Measurements from ENCODE around the gene IGSF21.

IGSF21 gene

DNA sequence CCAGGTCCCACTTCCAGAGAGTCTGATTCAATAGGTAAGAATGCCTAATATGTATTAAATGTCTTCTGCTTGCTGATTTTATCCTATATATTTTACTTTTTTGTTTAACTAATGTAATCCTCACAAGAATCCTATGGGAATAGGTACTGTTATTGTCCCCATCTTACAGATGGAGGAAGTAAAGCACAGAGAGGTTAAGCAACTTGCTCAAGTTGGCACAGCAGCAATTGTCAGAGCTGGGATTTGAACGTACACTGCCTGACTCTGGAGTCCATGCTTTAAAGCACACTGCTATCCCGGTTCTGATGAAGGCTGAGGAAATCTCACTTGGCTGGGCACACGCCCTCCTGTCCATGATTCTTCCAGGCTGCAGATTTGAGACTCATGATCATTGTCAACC lies 62.8 kb downstream of the IGSF21 start:
- no peak overlapping the region for H3K4me3 ChIP-seq (ENCODE audit: low read length)
- DNase-seq (ENCODE audit: low read depth): no peak
- TF ChIP-seq, protein P1, sequence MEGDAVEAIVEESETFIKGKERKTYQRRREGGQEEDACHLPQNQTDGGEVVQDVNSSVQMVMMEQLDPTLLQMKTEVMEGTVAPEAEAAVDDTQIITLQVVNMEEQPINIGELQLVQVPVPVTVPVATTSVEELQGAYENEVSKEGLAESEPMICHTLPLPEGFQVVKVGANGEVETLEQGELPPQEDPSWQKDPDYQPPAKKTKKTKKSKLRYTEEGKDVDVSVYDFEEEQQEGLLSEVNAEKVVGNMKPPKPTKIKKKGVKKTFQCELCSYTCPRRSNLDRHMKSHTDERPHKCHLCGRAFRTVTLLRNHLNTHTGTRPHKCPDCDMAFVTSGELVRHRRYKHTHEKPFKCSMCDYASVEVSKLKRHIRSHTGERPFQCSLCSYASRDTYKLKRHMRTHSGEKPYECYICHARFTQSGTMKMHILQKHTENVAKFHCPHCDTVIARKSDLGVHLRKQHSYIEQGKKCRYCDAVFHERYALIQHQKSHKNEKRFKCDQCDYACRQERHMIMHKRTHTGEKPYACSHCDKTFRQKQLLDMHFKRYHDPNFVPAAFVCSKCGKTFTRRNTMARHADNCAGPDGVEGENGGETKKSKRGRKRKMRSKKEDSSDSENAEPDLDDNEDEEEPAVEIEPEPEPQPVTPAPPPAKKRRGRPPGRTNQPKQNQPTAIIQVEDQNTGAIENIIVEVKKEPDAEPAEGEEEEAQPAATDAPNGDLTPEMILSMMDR (IDR thresholded peaks at IDR 0.05; ENCODE audit: insufficient read depth, low read depth, low read length, missing control alignments): no peak

DNA sequence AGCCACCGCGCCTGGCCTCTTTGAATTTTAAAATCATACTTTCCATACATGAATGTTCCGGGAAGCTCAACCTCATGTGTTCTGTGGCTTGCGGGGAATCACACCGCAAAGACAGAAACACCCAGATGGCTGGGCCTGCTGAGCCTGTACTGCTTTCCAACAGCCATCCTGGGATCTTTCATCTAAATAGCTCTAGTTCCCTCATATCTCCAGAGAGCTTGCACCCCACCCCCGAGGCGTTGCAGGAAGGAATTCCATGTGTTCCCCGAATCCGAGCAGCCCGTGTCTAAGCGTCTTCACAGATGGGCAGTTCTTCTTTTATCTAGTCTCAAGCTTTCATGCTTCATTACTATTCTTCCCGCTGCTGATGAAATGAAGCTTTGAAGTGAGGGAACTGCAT lies 66.4 kb downstream of the IGSF21 start:
- DNase-seq (ENCODE audit: low read depth): no peak

DNA sequence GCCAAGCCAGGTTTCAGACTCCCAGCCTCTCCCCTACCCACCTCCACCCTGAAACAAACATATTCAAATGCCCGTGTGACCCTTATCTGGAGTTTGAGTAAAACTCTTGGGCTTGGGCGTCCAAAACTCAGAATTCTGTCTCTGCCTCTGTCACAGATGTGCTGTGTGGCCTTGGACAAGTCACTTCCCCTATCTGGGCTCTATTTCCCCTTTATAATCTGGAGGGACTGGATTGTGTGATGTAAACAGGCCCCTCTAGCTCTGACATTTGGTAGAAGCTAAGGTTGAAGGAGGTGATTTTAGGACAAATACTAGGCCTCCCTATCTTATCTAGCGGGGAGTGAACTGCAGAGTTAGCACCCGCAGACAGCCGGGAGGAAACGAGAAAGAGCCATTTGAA lies 67.5 kb downstream of the IGSF21 start:
- H3K4me3 ChIP-seq (ENCODE audit: low read length): no peak overlapping the region
- TF ChIP-seq, protein P1 (IDR thresholded peaks at IDR 0.05; ENCODE audit: insufficient read depth, low read depth, low read length, missing control alignments): no peak
- DNase-seq (ENCODE audit: low read depth): no peak

More for the DNA sequence above, 66.4 kb downstream of the IGSF21 start:
- H3K4me3 ChIP-seq (ENCODE audit: low read length): no peak overlapping the region
- TF ChIP-seq, protein P1 (IDR thresholded peaks at IDR 0.05; ENCODE audit: insufficient read depth, low read depth, low read length, missing control alignments): no peak

DNA sequence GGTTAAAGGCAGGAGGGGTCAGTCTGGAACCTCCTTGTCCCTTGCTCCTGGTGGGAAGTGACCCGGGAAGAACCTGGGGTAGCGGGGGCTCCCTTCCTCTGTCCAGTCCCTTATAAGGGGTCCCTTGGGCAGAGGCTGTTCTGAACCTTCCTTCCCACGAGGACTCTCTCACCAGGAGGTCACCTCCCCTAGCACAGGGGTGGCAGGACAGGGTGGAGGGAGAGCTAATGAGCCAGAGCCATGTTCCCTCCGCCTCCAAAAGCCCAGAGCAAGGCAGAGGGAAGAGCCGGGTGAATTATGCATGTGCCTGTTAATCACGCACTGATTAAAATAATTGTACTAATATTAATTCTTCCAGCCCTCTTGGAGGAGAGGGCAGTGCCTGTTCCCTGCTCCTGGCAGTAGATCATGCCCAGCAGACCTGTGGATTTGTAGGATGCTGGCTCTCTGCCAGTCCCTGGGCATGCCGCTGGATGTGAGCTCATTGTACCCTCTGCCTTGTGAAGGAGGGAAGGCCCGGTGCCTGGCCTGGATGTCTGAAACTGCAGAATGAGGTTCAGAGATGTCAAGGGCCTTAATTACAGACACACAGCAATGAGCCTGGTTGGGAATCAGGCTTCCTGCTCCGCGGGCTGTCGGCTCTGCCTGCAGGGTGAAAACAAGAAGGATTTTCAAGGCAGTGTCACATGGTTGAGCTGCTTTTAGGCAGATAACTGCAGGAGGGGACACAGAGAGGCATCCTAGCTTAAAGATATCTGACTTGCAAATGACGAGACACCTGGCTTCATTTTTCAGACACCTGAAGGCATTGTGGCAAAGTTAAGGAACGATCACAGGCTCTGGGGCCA lies 68.2 kb downstream of the IGSF21 start:
- no peak overlapping the region for H3K4me3 ChIP-seq (ENCODE audit: low read length)
- TF ChIP-seq, protein P1 (IDR thresholded peaks at IDR 0.05; ENCODE audit: insufficient read depth, low read depth, low read length, missing control alignments): no peak
- no peak for DNase-seq (ENCODE audit: low read depth)

DNA sequence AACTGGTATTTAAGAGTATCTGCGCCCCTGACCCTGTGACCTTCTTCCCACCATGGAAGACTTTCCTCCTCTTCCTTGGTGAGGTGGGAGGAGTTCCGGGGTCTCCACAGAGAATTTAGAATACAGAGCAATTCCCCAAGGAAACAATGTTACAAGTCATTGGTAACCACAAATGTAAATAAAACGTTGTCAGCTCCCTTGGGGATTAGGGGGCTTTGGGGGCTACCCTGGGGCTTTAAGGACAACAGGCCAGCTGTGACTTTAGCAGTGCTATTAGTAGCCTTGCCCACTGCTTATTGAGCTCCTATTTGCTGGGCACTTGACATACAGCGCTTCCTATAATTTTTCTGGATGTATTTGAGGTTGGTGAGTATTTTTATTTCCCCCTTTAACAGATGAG lies 69.0 kb downstream of the IGSF21 start:
- TF ChIP-seq, protein P1 (IDR thresholded peaks at IDR 0.05; ENCODE audit: insufficient read depth, low read depth, low read length, missing control alignments): no peak
- no peak for DNase-seq (ENCODE audit: low read depth)
- H3K4me3 ChIP-seq (ENCODE audit: low read length): no peak overlapping the region

DNA sequence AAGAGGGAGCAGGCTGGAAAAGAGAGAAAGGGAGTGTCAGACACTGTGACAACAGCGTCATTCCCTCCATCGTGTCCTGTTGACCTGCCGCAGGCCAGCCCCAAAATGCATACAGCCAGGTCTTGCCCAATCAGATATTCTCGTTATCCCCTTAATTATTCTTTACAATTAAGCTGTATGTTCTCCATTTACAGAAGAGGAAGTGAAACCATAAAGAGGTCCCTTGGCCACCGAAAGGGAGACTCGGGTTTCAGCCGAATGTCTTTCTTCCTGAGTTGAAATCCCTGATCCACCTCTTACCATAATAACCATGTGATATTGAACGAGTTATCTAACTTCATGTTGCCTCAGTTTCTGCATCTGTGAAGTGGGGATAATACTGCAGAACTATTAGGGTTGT lies 70.5 kb downstream of the IGSF21 start:
- DNase-seq (ENCODE audit: low read depth): no peak

More for the DNA sequence above, 70.5 kb downstream of the IGSF21 start:
- H3K4me3 ChIP-seq (ENCODE audit: low read length): no peak overlapping the region
- TF ChIP-seq, protein P1 (IDR thresholded peaks at IDR 0.05; ENCODE audit: insufficient read depth, low read depth, low read length, missing control alignments): no peak

Data from epithelial cell of esophagus (primary cell).